GM19452 (cell line): ENCODE results near the gene TRIM44.
"Not testable (repeated sequence)": the region's sequence is repeated elsewhere in the genome, so short reads cannot be mapped to it uniquely, and the experiment has no call there.

Experiments used
- ATAC-seq: cut with Tn5 transposase; IDR thresholded peaks from one replicate; pipeline ENCODE4 v1.9.1; 2021; ENCODE audit not compliant: unreplicated experiment

TRIM44 gene

GRCh38 chr11:35847473-35847872, 184.9 kb downstream of the TRIM44 start:
- ATAC-seq: no peak

- no peak for ATAC-seq
Measured at GRCh38 chr11:35848616-35849015, 186.0 kb downstream of the TRIM44 start.

- ATAC-seq: no peak
Measured at GRCh38 chr11:35850191-35850590, 187.6 kb downstream of the TRIM44 start.

- no peak for ATAC-seq
Measured at GRCh38 chr11:35851342-35851741, 188.8 kb downstream of the TRIM44 start.

- no peak for ATAC-seq
Measured at GRCh38 chr11:35852056-35852455, 189.5 kb downstream of the TRIM44 start.

- no peak for ATAC-seq
Measured at GRCh38 chr11:35853971-35854370, 191.4 kb downstream of the TRIM44 start.

- no peak for ATAC-seq
Measured at GRCh38 chr11:35855671-35856070, 193.1 kb downstream of the TRIM44 start.

GRCh38 chr11:35856259-35856658, 193.7 kb downstream of the TRIM44 start:
- no peak for ATAC-seq

- ATAC-seq: no peak
Measured at GRCh38 chr11:35856756-35857155, 194.2 kb downstream of the TRIM44 start.

- no peak for ATAC-seq
Measured at GRCh38 chr11:35857922-35858321, 195.3 kb downstream of the TRIM44 start.

- no peak for ATAC-seq
Measured at GRCh38 chr11:35859301-35859700, 196.7 kb downstream of the TRIM44 start.

- ATAC-seq: not testable (repeated sequence)
Measured at GRCh38 chr11:35860194-35860593, 197.6 kb downstream of the TRIM44 start.

GRCh38 chr11:35861191-35861590, 198.6 kb downstream of the TRIM44 start:
- no peak for ATAC-seq

GRCh38 chr11:35862666-35863065, 200.1 kb downstream of the TRIM44 start:
- ATAC-seq: no peak

- no peak for ATAC-seq
Measured at GRCh38 chr11:35864131-35864530, 201.6 kb downstream of the TRIM44 start.

- ATAC-seq: no peak
Measured at GRCh38 chr11:35866601-35867000, 204.0 kb downstream of the TRIM44 start.
